Lower leg skin (tissue), 3 donors: ENCODE results near the gene CNOT1.

Experiments used
- POLR2A ChIP-seq, 2 donors: fragments of 450-650 bp; IDR thresholded peaks; one replicate each; pipeline ENCODE4 v1.6.1; 2016 to 2017; ENCODE audit warnings: antibody characterized with exemption in 2 of 2, mild to moderate bottlenecking in 1 of 2, moderate library complexity in 1 of 2
- TF ChIP-seq, protein P1 (sequence below), 3 donors: fragments of 450-650 bp; IDR thresholded peaks; one replicate each; pipeline ENCODE4 v1.5.1; 2016; ENCODE audit warnings: antibody characterized with exemption in 3 of 3, mild to moderate bottlenecking in 3 of 3, moderate library complexity in 2 of 3

DNA sequence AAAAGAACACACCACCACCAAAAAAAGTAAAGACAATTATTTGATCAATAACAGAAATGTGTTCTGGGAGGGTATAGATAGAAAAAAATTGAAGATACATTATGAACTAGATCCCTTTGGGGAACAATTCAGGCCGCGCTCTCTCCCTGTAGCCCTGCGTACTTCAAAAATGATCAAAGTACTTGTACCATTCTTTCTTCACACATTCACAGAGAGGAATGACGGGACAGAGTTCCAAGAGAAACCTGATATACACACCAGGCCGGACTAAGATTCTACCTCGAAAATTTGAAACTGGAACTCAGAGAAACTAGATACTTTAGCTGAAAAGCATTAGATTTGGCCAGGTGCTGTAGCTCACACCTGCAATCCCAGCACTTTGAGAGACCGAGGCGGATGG lies 50.0 kb downstream of the CNOT1 start:
- TF ChIP-seq, protein P1, sequence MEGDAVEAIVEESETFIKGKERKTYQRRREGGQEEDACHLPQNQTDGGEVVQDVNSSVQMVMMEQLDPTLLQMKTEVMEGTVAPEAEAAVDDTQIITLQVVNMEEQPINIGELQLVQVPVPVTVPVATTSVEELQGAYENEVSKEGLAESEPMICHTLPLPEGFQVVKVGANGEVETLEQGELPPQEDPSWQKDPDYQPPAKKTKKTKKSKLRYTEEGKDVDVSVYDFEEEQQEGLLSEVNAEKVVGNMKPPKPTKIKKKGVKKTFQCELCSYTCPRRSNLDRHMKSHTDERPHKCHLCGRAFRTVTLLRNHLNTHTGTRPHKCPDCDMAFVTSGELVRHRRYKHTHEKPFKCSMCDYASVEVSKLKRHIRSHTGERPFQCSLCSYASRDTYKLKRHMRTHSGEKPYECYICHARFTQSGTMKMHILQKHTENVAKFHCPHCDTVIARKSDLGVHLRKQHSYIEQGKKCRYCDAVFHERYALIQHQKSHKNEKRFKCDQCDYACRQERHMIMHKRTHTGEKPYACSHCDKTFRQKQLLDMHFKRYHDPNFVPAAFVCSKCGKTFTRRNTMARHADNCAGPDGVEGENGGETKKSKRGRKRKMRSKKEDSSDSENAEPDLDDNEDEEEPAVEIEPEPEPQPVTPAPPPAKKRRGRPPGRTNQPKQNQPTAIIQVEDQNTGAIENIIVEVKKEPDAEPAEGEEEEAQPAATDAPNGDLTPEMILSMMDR (IDR thresholded peaks at IDR 0.05), result no peak
- TF ChIP-seq POLR2A (IDR thresholded peaks at IDR 0.05), result no peak
